ENCODE data around the gene FAM200C. TPM values are rescaled to one million over a fixed set of nuclear protein-coding genes. Genes with fewer than 3 reads are reported as not detected.
"Not testable (repeated sequence)": the region's sequence is repeated elsewhere in the genome, so short reads cannot be mapped to it uniquely, and the experiment has no call there.

The FAM200C gene
- total and polyA plus RNA-seq, 2 of the 13 experiments (the other 11 are each of a cell fraction or from before 2014, with no cell fraction given): 3.2 to 4.7 TPM

DNA sequence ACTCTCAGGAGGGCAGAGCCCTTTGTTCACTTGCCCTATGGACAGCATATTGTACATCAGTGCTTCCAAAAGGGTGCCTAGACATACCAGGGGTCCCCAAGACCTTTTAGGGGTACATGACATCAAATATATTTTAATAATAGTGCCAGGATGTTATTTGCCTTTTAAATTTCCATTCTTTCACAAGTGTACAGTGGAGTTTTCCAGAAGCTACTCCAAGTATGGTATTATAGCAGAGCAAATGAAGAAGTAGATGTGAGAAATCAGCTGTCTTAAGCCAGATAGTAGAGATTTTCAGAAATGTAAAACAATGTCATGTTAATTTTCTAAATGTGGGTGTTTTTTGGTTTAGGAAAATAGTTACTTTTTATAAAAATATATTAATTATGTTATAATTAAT lies 37.4 kb upstream of the FAM200C start (continued):
- TF ChIP-seq, protein P1, sequence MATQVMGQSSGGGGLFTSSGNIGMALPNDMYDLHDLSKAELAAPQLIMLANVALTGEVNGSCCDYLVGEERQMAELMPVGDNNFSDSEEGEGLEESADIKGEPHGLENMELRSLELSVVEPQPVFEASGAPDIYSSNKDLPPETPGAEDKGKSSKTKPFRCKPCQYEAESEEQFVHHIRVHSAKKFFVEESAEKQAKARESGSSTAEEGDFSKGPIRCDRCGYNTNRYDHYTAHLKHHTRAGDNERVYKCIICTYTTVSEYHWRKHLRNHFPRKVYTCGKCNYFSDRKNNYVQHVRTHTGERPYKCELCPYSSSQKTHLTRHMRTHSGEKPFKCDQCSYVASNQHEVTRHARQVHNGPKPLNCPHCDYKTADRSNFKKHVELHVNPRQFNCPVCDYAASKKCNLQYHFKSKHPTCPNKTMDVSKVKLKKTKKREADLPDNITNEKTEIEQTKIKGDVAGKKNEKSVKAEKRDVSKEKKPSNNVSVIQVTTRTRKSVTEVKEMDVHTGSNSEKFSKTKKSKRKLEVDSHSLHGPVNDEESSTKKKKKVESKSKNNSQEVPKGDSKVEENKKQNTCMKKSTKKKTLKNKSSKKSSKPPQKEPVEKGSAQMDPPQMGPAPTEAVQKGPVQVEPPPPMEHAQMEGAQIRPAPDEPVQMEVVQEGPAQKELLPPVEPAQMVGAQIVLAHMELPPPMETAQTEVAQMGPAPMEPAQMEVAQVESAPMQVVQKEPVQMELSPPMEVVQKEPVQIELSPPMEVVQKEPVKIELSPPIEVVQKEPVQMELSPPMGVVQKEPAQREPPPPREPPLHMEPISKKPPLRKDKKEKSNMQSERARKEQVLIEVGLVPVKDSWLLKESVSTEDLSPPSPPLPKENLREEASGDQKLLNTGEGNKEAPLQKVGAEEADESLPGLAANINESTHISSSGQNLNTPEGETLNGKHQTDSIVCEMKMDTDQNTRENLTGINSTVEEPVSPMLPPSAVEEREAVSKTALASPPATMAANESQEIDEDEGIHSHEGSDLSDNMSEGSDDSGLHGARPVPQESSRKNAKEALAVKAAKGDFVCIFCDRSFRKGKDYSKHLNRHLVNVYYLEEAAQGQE (IDR thresholded peaks at IDR 0.05; ENCODE audit: borderline replicate concordance in 1 of 2, low read depth in 1 of 2, low read length in 2 of 2): no peak
- TF ChIP-seq SNAI1 (CRISPR knock-in tag; IDR thresholded peaks at IDR 0.05; ENCODE audit: borderline replicate concordance): no peak

DNA sequence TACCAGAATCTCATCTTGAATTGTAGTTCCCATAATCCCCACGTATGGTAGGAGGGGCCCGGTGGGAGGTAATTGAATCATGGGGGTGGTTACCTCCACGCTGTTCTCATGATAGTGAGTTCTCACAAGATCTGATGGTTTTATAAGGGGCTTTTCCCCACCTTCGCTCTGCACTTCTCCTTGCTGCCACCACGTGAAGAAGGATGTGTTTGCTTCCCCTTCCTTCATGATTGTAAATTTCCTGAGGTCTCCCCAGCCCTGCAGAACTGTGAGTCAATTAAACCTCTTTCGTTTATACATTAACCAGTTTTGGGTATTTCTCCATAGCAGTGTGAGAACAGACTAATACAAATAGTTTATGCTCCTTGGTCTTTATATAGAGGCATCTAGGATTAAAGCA lies 36.8 kb upstream of the FAM200C start:
- H3K9me3 ChIP-seq (ENCODE audit: low read length); ATAC-seq; FAIRE-seq; H2AFZ ChIP-seq (ENCODE audit: low read length); intact Hi-C loops (cut with micrococcal nuclease; ENCODE audit: unreplicated experiment); DNase-seq (ENCODE audit: low spot score); BruUV-seq (replicated peaks); H3K4me3 ChIP-seq (replicated peaks in 1 of 3; ENCODE audit: insufficient read depth in 1 of 3, low read depth in 2 of 3, low read length in 3 of 3); H3K27me3 ChIP-seq (ENCODE audit: control insufficient read depth in 1 of 2, insufficient read depth in 2 of 2, low read length in 2 of 2); POLR2A ChIA-PET; H3K36me3 ChIP-seq (replicated peaks in 1 of 2; ENCODE audit: control insufficient read depth in 1 of 2, insufficient read depth in 2 of 2, low read length in 2 of 2); H4K20me1 ChIP-seq (ENCODE audit: insufficient read depth, low read length); H3K79me2 ChIP-seq (ENCODE audit: insufficient read depth, low read length); H3K9ac ChIP-seq (ENCODE audit: insufficient read depth, low read depth, low read length); H3K4me2 ChIP-seq (ENCODE audit: low read depth, low read length); H3K27ac ChIP-seq (ENCODE audit: extremely low read length, insufficient read depth, low read length); CTCF ChIA-PET (ENCODE audit: low intra/inter-chr PET ratio, low total read pairs): not testable (repeated sequence)
- 13% methylated on average over 6 of the region's 6 CpGs for WGBS (ENCODE audit: low lambda C conversion rate)
- in situ Hi-C loops (cut with HindIII; ENCODE audit: extremely low pct_ligation_motif_present, low pct_unique_long_range_greater_than_20kb): loop anchor here (5.0 to 10.0 kb wide), 2 partner anchors 66 to 358 kb away; no protein-coding TSS in a partner anchor
- peaks cover 43% of the 10 kb centered on the region for H3K4me1 ChIP-seq (ENCODE audit: insufficient read depth, low read length)

DNA sequence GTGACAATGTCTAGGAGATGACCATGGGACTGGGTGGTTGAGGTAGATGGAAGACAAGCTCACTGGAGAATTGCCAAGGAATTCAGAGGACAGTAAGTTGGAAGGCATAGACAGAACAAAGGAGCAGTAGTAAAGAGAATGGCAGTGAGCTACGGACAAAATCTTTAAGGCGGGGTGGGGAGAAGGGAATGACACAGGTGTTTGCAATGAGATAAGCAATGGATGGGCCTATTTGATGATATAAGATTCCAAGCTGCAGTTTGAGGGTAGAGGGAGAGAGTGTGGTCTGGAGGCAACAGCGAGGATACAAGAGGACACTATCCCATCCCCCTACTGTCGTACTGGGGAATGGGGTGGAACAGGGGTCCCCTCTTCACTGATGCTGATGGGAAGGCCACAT lies 36.2 kb upstream of the FAM200C start:
- Histone ChIP-seq H3K9ac (ENCODE audit: insufficient read depth, low read depth, low read length) (no peak overlapping the region), H3K9me3 (ENCODE audit: low read length) (no peaks in the 10 kb centered on the region), H3K4me3 (replicated peaks in 1 of 3; ENCODE audit: insufficient read depth in 1 of 3, low read depth in 2 of 3, low read length in 3 of 3) (no peak overlapping the region), H2AFZ (ENCODE audit: low read length) (no peak overlapping the region), H3K27ac (ENCODE audit: extremely low read length, insufficient read depth, low read length) (no peak overlapping the region), H3K79me2 (ENCODE audit: insufficient read depth, low read length) (no peaks in the 10 kb centered on the region), H3K4me1 (ENCODE audit: insufficient read depth, low read length) (peaks cover 43% of the 10 kb centered on the region), H3K4me2 (ENCODE audit: low read depth, low read length) (no peak overlapping the region), H4K20me1 (ENCODE audit: insufficient read depth, low read length) (no peaks in the 10 kb centered on the region), H3K36me3 (replicated peaks in 1 of 2; ENCODE audit: control insufficient read depth in 1 of 2, insufficient read depth in 2 of 2, low read length in 2 of 2) (no peaks in the 10 kb centered on the region), H3K27me3 (ENCODE audit: control insufficient read depth in 1 of 2, insufficient read depth in 2 of 2, low read length in 2 of 2) (no peaks in the 10 kb centered on the region)
- in situ Hi-C loops (cut with HindIII; ENCODE audit: extremely low pct_ligation_motif_present, low pct_unique_long_range_greater_than_20kb): loop anchor here (5.0 to 10.0 kb wide), 2 partner anchors 66 to 359 kb away; no protein-coding TSS in a partner anchor
- BruUV-seq (replicated peaks): no TSS peak
- ChIA-PET POLR2A (no interaction called here), CTCF (ENCODE audit: low intra/inter-chr PET ratio, low total read pairs) (no interaction called here)
- intact Hi-C loops (cut with micrococcal nuclease; ENCODE audit: unreplicated experiment): no loop called here
- FAIRE-seq: no peak
- no peak for DNase-seq (ENCODE audit: low spot score)
- 45% methylated on average over 4 of the region's 4 CpGs for WGBS (ENCODE audit: low lambda C conversion rate)
- no peak for ATAC-seq
- TF ChIP-seq, protein P2, sequence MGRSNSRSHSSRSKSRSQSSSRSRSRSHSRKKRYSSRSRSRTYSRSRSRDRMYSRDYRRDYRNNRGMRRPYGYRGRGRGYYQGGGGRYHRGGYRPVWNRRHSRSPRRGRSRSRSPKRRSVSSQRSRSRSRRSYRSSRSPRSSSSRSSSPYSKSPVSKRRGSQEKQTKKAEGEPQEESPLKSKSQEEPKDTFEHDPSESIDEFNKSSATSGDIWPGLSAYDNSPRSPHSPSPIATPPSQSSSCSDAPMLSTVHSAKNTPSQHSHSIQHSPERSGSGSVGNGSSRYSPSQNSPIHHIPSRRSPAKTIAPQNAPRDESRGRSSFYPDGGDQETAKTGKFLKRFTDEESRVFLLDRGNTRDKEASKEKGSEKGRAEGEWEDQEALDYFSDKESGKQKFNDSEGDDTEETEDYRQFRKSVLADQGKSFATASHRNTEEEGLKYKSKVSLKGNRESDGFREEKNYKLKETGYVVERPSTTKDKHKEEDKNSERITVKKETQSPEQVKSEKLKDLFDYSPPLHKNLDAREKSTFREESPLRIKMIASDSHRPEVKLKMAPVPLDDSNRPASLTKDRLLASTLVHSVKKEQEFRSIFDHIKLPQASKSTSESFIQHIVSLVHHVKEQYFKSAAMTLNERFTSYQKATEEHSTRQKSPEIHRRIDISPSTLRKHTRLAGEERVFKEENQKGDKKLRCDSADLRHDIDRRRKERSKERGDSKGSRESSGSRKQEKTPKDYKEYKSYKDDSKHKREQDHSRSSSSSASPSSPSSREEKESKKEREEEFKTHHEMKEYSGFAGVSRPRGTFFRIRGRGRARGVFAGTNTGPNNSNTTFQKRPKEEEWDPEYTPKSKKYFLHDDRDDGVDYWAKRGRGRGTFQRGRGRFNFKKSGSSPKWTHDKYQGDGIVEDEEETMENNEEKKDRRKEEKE (IDR thresholded peaks at IDR 0.05): no peak
- no peak for TF ChIP-seq MED1 (CRISPR knock-in tag; IDR thresholded peaks at IDR 0.05)
- TF ChIP-seq, protein P3, sequence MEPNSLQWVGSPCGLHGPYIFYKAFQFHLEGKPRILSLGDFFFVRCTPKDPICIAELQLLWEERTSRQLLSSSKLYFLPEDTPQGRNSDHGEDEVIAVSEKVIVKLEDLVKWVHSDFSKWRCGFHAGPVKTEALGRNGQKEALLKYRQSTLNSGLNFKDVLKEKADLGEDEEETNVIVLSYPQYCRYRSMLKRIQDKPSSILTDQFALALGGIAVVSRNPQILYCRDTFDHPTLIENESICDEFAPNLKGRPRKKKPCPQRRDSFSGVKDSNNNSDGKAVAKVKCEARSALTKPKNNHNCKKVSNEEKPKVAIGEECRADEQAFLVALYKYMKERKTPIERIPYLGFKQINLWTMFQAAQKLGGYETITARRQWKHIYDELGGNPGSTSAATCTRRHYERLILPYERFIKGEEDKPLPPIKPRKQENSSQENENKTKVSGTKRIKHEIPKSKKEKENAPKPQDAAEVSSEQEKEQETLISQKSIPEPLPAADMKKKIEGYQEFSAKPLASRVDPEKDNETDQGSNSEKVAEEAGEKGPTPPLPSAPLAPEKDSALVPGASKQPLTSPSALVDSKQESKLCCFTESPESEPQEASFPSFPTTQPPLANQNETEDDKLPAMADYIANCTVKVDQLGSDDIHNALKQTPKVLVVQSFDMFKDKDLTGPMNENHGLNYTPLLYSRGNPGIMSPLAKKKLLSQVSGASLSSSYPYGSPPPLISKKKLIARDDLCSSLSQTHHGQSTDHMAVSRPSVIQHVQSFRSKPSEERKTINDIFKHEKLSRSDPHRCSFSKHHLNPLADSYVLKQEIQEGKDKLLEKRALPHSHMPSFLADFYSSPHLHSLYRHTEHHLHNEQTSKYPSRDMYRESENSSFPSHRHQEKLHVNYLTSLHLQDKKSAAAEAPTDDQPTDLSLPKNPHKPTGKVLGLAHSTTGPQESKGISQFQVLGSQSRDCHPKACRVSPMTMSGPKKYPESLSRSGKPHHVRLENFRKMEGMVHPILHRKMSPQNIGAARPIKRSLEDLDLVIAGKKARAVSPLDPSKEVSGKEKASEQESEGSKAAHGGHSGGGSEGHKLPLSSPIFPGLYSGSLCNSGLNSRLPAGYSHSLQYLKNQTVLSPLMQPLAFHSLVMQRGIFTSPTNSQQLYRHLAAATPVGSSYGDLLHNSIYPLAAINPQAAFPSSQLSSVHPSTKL (CRISPR knock-in tag; IDR thresholded peaks at IDR 0.05): no peak

Measured in HepG2 (cell line).